ENCODE results near the gene NUP58.
"Not testable (repeated sequence)": the region's sequence is repeated elsewhere in the genome, so short reads cannot be mapped to it uniquely, and the experiment has no call there.

Gene NUP58

DNA sequence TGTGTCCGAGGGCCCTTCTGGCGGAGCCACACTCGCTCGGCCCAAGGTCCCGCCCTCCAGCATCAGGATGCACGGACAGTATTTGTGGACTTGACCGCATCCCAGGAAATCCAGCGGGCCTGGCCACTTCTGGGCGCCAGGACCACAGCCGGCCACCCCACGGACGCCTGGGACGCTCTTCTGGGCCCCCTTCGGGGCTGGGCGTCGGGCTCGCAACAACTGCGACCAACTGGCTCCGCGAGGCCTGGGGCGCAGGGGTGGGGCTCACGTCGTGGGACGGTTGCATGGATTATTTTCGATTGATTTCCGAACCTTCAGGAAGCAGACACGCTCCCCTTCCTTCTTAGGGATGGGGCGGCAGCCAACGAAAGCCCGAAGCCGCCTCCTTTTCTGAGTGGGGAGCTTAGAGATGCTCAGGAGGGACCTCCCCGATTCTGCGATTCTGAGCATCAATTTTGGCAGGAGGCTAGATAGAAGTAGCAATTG, 521 bp upstream of the NUP58 start:
- in situ Hi-C loops (cut with HindIII; ENCODE audit: low sequenced_read_pairs), result no loop called here

DNA sequence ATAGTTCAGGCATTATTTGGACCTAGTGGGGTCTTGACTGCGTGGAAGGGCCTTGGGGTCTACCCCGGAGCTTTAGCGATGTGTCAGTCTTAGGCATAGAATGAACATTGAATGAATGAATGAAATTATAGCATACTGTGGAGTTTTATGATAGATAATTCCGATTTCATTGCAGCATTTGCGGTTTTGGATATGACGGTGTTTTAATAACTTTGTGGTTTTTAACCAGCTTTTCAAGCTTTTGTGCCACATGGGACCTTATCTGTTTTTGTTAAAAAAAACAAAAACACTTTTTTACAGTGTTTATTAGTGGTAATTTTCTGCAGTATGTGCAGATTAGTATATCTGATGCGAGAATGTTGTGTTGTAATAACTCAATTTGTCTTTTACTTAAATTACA, 696 bp downstream of the NUP58 start:
- in situ Hi-C loops (cut with HindIII; ENCODE audit: low sequenced_read_pairs), result no loop called here

DNA sequence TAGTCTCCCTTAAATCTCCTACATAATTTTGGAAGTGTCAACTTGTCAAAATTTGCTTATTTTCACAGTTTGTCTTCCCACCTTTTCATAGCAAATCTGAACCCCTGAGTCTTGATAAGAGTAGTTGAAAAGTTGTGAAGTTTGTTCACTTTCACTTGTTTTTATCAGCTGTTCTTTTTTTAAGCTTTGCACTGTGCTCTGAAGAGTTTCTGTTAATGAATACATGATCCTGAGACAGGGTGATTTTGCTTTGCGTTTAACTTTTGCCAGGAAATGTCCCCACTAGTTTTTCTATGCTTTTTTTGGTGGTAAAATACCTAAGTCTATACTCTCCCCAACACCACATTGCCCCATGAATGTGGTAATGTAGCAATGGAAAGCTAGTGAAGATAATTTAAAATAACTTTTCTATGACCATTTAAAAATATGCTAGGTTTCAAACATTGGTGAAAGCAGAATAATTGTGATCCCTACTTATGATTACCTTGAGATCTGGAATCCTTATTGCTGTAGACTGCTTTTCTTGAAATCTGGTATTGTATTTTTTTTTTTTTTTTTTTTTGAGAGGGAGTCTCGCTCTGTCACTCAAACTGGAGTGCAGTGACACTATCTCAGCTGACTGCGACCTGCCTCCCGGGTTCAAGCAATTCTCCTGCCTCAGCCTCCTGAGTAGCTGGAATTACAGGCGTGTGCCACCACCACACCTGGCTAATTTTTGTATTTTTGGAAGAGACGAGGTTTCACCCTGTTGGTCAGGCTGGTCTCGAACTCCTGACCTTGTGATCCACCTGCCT, 5.4 kb downstream of the NUP58 start:
- in situ Hi-C loops (cut with HindIII; ENCODE audit: low sequenced_read_pairs), result no loop called here

DNA sequence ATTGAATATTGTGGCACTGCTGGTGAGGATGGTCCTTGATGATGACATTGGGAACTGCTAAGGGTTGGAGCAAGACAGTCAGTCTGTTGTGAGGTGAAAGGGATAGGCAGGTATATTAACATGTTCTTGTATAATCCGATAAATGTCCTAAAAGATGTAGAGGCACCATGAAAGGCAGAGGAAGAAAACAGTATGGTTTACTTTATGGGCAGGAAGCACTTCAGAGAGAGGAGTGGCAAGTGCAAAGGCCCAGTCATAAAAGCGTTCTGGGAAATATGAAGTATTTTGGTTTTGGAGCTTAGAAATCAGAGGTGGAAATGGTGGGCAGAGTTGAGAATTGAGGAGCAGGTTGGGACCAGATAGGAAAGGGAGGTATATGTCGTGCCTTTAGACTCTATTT, 9.5 kb downstream of the NUP58 start:
- in situ Hi-C loops (cut with HindIII; ENCODE audit: low sequenced_read_pairs), result no loop called here

DNA sequence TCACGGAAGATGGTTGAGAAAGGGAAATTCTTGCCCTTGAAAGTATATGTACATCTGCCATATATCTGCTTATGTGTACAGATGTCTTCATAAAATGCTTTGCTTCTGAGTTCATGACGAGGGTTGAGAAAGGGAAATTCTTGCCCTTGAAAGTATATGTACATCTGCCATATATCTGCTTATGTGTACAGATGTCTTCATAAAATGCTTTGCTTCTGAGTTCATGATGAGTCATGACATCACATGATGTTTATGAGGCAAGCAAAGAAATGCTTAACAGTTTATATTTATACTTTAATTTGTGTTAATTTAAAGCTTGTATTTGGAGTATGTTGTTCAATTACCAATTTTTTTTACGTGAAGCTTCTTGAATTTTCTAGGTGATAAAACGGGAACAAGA, 17.5 kb downstream of the NUP58 start:
- in situ Hi-C loops (cut with HindIII; ENCODE audit: low sequenced_read_pairs), result not testable (repeated sequence)

DNA sequence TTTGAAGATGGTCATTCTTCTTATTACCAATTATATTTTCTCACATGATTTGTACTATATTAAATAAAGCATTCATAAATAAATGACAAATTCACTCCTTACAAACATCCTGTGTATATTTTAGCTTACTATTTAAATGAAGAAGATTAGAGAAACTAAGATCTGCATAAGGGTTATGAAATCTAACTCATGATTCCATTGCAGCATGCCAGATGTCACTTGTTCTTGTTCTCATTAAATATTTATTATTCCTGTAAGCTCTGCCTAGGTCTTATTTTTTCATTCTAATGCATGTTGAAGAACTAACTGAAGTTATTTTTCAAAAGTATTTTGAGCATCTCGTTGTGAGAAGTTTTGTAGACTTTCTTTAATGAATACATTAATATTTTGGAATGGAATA, 18.3 kb downstream of the NUP58 start:
- in situ Hi-C loops (cut with HindIII; ENCODE audit: low sequenced_read_pairs), result no loop called here

DNA sequence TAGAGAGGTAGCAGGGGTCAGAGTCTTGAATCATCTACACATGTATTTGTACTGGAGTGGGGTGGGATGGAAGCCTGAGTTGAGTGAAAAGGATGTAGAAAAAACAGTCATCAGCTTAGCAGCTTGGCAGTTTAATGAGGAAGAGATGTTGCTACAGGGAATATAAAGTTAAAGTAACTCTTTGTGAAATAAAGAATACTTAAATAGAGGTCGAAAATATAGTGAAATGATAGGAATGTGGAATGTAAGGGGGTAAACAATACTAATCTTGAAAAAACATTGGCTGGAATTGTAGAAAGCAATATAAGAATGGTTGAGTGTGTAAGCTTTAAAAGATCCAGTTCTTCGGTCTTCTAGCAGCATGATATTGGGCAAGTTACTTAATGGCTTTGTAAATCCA, 22.7 kb downstream of the NUP58 start:
- in situ Hi-C loops (cut with HindIII; ENCODE audit: low sequenced_read_pairs), result no loop called here

DNA sequence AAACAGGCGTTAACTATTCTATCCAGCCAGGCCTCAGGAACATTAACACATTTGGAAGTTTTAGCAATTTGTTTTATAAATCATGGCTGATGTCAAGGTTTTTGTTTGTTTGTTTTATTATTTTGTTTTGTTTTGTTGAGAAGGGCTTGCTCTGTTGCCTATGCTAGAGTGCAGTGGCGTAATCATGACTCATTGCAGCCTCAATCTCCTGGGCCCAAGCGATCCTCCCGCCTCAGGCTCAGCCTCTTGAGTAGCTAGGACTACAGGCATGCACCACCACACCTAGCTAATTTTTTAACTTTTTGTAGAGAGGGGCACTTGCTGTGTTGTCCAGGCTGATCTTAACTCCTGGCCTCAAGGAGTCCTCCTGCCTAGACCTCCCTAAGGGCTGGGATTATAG, 28.3 kb downstream of the NUP58 start:
- in situ Hi-C loops (cut with HindIII; ENCODE audit: low sequenced_read_pairs), result no loop called here

DNA sequence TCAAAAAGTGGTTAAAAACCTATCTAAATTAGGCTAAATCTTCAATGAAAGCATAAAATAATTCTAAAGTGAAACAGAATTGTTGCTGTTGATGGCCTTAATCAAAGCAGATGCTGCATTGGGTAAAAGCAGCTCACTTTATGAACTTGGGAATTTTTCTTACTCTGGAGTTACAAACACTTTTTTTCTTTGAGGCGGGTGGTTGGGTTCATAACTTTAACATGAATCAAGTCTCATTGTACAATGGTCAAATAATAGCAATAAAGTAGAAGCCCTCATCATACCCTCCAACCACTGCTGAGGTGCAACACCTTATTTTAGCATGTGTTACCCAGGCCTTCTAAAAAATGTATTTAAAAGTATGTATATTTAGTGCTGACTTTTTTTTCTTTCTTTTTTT, 29.1 kb downstream of the NUP58 start:
- in situ Hi-C loops (cut with HindIII; ENCODE audit: low sequenced_read_pairs), result no loop called here

DNA sequence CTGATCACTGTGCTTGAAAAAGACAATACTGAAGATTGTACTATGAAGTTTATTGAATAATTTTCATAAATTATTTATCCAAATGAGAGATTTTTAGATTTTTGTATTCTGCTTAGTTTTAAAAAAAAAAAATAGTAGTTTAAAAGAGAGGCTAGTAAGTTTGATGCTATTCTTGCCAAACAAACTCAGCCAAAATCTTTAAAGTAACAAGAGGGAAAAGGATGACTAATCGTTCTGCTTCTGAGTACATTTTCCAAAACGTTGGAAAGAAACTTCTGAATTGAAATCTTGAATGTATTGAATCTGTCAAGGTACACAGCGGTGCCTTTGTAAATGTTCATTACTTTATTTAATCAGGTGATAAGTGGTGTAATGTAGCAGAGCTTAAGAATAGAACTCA, 34.4 kb downstream of the NUP58 start:
- in situ Hi-C loops (cut with HindIII; ENCODE audit: low sequenced_read_pairs), result no loop called here

DNA sequence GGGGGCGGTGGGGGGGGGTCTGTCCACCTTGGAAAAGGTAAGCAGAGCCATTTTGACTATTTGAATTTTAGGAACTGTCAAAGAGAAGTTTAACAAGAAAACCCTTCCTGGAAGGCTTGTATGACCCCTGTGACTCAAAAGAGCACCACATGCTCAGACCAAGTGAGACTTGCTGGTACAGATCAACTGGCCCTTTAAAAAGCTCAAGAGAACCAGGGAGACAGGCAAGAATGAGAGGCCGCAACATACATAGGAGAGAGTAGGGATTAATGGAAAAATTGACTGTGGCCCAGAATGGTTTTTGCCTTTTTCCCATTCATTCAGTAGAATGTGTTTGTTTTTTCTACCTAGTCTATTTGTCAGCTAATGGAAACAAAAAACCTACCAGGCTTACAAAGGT, 44.2 kb downstream of the NUP58 start:
- in situ Hi-C loops (cut with HindIII; ENCODE audit: low sequenced_read_pairs), result no loop called here

DNA sequence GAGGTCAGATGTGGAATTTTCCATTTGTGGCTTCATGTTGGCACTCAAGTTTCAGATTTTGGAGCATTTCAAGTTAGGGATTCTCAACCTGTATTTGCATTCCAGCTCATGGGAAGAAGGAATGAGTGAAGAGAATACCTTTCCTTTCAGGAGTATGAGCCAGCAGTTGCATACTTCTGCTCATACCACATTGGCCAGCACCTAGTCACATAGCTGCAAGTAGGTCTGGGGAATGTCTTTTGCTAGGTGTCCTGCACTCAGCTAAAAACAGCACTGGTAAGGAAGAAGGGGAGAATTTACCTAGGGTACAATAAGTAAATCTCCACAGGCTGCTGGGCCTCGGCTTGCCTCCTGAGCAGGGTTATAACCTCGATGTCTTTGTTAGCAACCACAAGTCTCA, 45.7 kb downstream of the NUP58 start:
- in situ Hi-C loops (cut with HindIII; ENCODE audit: low sequenced_read_pairs), result no loop called here

DNA sequence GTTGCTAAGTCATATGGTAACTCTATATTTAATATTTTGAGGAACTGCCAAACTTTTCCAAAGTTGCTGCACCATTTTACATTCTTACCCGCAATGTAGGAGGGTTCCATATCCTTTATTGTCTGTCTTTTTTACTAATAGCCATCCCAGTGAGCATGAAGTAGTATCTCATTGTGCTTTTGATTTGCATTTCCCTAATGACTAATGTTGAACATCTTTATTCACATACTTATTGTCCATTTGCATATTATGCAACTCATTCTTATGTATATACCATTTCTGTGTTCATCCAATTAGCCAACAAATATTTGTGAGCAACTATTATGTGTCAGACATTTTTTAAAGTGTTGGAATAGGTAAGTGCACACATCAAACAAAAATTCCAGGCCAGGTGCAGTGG, 50.0 kb downstream of the NUP58 start:
- in situ Hi-C loops (cut with HindIII; ENCODE audit: low sequenced_read_pairs), result no loop called here

DNA sequence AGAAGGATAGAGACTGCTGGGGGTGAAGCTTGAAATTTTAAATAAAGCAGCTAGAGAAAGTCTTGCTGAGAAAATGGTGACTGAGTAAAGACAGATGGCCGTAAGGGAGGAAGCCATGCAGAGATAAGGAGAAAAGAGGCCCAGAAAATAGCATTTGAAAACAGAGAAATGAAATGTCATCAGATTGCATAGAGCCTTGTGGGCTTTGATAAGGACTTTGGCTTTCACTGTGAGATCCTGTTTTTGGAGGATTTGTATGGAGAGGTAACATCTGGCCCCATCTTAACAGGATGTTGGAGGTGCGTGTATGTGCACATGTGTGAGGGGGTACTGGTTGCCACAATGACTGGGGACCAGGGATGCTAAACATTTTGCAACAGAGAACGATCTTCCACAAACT, 50.8 kb downstream of the NUP58 start:
- in situ Hi-C loops (cut with HindIII; ENCODE audit: low sequenced_read_pairs), result no loop called here

DNA sequence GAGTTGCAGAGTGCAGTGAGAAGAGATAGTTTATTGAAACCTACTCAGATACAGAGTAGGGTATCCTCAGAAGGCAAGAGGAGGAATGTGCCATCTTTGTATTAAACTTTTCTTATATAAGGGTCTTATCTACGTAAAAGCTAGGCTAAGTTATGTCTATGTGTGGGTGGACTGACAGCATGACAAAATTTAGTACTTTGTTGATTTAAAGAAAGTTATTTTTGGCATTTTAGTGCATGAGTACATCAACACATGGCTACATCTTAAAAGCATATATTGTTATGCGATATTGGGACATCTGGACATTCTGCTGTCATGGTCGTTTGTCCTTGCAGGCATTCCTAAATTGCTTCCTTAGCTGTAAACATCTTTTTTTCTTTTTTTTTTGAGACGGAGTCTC, 51.4 kb downstream of the NUP58 start:
- in situ Hi-C loops (cut with HindIII; ENCODE audit: low sequenced_read_pairs), result no loop called here

DNA sequence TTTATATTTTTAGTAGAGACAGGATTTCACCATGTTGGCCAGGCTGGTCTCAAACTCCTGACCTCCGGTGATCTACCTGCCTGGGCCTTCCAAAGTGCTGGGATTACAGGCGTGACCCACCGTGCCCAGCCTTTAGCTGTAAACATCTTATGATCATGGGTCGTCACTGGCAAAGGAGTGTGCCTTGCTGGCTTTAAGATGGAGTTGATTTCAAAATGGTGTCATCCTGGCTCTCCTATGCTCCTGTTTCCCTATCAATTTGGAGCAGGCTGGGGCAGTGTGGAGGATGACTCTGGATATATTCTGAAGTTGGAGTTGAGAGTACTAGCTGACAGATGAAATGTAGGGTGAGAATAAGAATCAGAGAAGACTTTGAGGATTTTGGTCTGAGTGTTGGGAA, 51.9 kb downstream of the NUP58 start:
- in situ Hi-C loops (cut with HindIII; ENCODE audit: low sequenced_read_pairs), result no loop called here

DNA sequence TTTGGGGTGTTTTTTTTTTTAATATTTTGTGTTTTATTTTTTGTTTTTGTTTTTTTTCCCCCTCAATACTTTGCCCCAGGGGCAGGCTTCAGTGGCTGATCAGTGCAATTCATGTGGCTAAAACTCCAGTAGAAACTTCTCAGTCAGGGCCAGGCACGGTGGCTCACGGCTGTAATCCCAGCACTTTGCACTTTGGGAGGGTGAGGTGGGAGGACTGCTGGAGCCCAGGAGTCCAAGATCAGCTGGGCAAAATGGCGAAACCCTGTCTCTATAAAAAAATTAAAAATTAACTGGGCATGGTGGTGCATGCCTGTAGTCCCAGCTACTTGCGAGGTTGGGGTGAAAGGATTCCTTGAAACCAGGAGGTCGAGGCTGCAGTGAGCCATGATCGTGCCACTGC, 53.0 kb downstream of the NUP58 start:
- in situ Hi-C loops (cut with HindIII; ENCODE audit: low sequenced_read_pairs), result no loop called here

DNA sequence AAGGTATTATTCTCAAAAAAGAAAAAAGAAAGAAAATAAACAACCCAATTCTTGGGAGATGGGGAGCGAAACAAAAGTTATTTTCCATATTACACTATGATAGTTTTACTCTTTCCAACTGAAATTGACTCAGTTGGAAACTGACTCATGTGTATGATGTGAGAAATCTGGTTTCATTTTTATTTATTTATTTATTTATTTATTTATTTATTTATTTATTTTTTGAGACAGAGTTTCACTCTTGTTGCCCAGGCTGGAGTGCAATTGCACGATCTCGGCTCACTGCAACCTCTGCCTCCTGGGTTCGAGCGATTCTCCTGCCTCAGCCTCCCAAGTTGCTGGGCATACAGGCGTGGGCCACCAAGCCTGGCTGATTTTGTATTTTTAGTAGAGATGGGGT, 59.0 kb downstream of the NUP58 start:
- in situ Hi-C loops (cut with HindIII; ENCODE audit: low sequenced_read_pairs), result not testable (repeated sequence)

DNA sequence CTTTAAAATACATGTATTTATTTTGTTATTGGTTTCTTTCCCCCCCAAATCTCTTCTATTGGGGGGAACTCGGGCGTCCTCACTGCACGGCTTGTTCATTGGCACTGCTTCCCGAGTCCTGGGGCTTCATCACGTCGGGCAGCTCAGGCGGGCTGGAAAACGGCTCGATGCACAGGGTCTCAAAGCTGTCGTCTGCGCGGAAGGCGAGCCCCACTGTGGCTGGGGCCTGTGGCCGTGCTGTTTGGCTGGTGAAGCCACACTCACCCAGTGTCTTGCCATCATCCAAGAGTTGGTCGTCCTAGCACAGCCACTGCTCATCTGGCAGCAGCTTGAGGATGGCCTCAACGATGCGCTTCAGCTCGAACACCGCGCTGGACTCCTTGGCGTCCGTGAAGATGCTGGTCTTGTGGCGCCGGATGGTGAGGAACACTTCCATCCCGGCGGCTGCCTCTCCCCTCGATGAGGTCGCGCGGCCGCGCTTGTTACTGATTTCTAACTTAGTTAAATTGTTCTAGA, 64.4 kb downstream of the NUP58 start:
- in situ Hi-C loops (cut with HindIII; ENCODE audit: low sequenced_read_pairs), result no loop called here

DNA sequence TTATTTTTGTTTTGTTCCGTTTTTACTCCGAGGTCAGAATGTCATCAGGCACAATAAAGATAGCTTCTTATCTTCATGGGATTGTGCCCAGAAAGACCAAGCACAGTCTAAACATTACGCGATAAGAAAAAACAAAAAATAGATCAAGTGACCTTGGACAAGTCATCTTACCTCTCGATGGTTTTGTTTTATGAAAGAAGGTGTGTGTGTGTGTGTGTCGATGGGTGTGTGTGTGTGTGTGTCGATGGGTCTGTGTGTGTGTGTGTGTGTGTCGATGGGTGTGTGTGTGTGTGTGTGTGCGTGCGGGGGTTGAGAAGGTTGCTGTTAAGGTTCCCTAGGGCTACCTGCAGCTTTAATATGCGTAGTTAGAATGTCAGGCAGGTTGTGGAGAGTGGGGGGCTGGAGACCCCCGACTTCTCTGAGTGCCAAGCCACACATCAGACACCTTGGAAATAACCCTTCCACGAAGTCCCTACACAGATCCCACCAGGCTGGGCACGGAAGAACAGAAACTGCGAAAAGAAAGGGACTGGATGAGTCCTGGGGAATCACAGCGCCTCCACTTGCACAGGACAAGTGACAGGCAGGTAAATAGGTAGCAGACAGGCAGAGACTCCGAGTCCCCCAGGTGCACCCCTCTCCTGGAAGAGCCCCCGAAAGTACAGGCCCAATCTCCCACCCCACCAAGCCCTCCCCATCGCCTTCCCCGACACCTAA, 69.9 kb downstream of the NUP58 start:
- in situ Hi-C loops (cut with HindIII; ENCODE audit: low sequenced_read_pairs), result no loop called here

DNA sequence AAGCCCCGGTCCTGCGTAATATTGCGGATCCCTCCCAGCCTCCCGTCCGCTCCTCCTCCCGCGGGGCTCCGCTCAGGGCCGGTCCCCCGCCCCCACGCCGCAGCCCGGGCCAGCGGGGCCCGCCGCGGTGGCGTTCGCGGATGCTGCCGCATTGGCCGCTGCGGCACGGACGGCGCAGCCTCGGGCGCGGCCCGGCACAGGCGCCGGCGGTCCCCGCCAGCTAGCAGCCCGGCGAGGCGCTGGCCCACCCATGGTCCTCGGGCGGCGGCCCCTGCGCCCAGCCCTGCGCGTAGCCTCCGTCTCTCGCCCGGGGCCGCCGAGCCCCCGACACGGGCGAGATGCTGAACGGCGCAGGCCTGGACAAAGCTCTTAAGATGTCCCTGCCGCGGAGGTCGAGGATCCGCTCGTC, 70.5 kb downstream of the NUP58 start, which contains the start of gene ATP8A2:
Gene ATP8A2 (plus strand): TSS at position 100 of the 409 bp plus-strand sequence. CDS start 239 bp downstream, at position 339.
- in situ Hi-C loops (cut with HindIII; ENCODE audit: low sequenced_read_pairs), result no loop called here
